K562 (cell line): Measurements from ENCODE around the gene GRK3. TPM values are rescaled to one million over a fixed set of nuclear protein-coding genes. Genes with fewer than 3 reads are reported as not detected.

Experiments used
- BRF1 ChIP-seq: IDR thresholded peaks from 3 replicates; pipeline ENCODE4 v1.6.1; 2011; ENCODE audit warnings: borderline replicate concordance, mild to moderate bottlenecking; ENCODE audit not compliant: insufficient read length; ENCODE audit errors: extremely low read depth
- CBFA2T2 ChIP-seq: fragments of 450-650 bp; conservative IDR thresholded peaks from 2 replicates; pipeline ENCODE4 v1.6.1; 2017; ENCODE audit warnings: mild to moderate bottlenecking
- HDAC6 ChIP-seq: IDR thresholded peaks from 2 replicates; pipeline ENCODE4 v1.6.1; 2012; ENCODE audit warnings: low read depth, mild to moderate bottlenecking, control low read depth, inconsistent platforms, low read length, moderate library complexity
- HMG20A ChIP-seq: fragments of 450-650 bp; formaldehyde crosslinking; conservative IDR thresholded peaks from 2 replicates; pipeline ENCODE4 v1.4.0; 2020; ENCODE audit warnings: mild to moderate bottlenecking, mixed read lengths
- HMGXB4 ChIP-seq: sonication (generic); formaldehyde crosslinking; IDR thresholded peaks from 2 replicates; pipeline ENCODE4 v1.8.1; 2023; ENCODE audit warnings: mild to moderate bottlenecking, missing genetic modification reagents
- L3MBTL2 ChIP-seq: fragments of 450-650 bp; IDR thresholded peaks from 2 replicates; pipeline ENCODE4 v1.6.1; 2016; ENCODE audit warnings: mild to moderate bottlenecking, moderate library complexity
- NCOA6 ChIP-seq: fragments of 450-650 bp; IDR thresholded peaks from 2 replicates; pipeline ENCODE4 v1.6.1; 2017; ENCODE audit warnings: mild to moderate bottlenecking
- RAD51 ChIP-seq: fragments of 450-650 bp; IDR thresholded peaks from 2 replicates; pipeline ENCODE4 v1.7.1; 2016; ENCODE audit warnings: low read depth, mild to moderate bottlenecking, borderline replicate concordance
- RBM22 ChIP-seq: fragments of 200-400 bp; formaldehyde crosslinking; IDR thresholded peaks from 2 replicates; pipeline ENCODE4 v1.6.1; 2018; ENCODE audit warnings: low read length, low read depth; ENCODE audit not compliant: poor library complexity, severe bottlenecking
- TRIM24 ChIP-seq, 2 experiments: fragments of 450-650 bp; IDR thresholded peaks; 2 replicates each; pipeline ENCODE4 v1.6.1; 2016
- ZBTB40 ChIP-seq, 2 experiments: fragments of 450-650 bp in 1 of 2; sonication (generic) in 1 of 2; formaldehyde crosslinking in 1 of 2; IDR thresholded peaks; 2 replicates each; pipeline versions ENCODE4 v1.7.1 to v1.9.0; 2016 to 2022; ENCODE audit warnings: inconsistent platforms in 1 of 2, mild to moderate bottlenecking in 1 of 2, missing genetic modification reagents in 1 of 2
- ZNF184 ChIP-seq: sonication (generic); formaldehyde crosslinking; IDR thresholded peaks from 2 replicates; pipeline ENCODE4 v1.5.0; 2020; ENCODE audit warnings: missing genetic modification reagents
- ZNF354B ChIP-seq: fragments of 250-450 bp; sonication (Bioruptor Pico); IDR thresholded peaks from 2 replicates; pipeline ENCODE4 v1.4.0; 2020
- ZNF644 ChIP-seq: fragments of 200-800 bp; sonication (Bioruptor generic); IDR thresholded peaks from 2 replicates; pipeline ENCODE4 v1.6.1; 2016; ENCODE audit warnings: low read depth, missing genetic modification characterization, missing compliant biosample characterization
- ZNF764 ChIP-seq: fragments of 250-450 bp; sonication (Bioruptor Pico); IDR thresholded peaks from 2 replicates; pipeline ENCODE4 v1.4.0; 2020; ENCODE audit warnings: low read depth, mild to moderate bottlenecking, moderate library complexity
- ZNF780A ChIP-seq: fragments of 250-450 bp; sonication (Bioruptor Pico); IDR thresholded peaks from 2 replicates; pipeline ENCODE4 v1.5.0; 2021; ENCODE audit warnings: mild to moderate bottlenecking
- polyA plus RNA-seq, 8 experiments: library from polyadenylated mRNA; depleted of rRNA in 4 of 8; stranded (reverse) in 5 of 8; unstranded in 3 of 8; fragments of >200 nt; fragmentation: Nextera tagmentation in 2 of 8; fragmentation: Illumina TruSeq in 1 of 8; extraction: Ambion mirVana in 2 of 8; extraction: Trizol in 1 of 8; gene quantifications; 2 replicates each; pipeline versions ENCODE4 v1.2.1 to v1.2.3, GENCODE V29; 2011 to 2014; ENCODE audit warnings: inconsistent platforms in 1 of 8, missing spikeins in 1 of 8
- total RNA-seq, 7 experiments: library from RNA; depleted of rRNA in 6 of 7; stranded (reverse); fragments of >200 nt in 6 of 7; fragmentation: Illumina TruSeq in 2 of 7; extraction: Trizol in 2 of 7; gene quantifications; 2 replicates each; pipeline versions ENCODE4 v1.2.1 to v1.2.3, GENCODE V29; 2011 to 2021; ENCODE audit warnings: low replicate concordance in 1 of 7
- TF ChIP-seq, protein P1 (sequence below): sonication (generic); formaldehyde crosslinking; IDR thresholded peaks from 2 replicates; pipeline ENCODE4 v1.8.0; 2022; ENCODE audit warnings: missing genetic modification reagents, mild to moderate bottlenecking, borderline replicate concordance

The GRK3 gene
- total and polyA plus RNA-seq, 9 of the 15 experiments (the other 6 are each of a cell fraction or from before 2014, with no cell fraction given), result 1.4 to 7.6 (median 3.6) TPM

- TF ChIP-seq CBFA2T2 (peak; percentile 88), ZBTB40 (IDR thresholded peaks at IDR 0.05) (no peak), ZBTB40 (CRISPR knock-in tag; IDR thresholded peaks at IDR 0.05) (no peak), HMGXB4 (CRISPR knock-in tag) (no peak), RBM22 (no peak), HDAC6 (no peak), TRIM24 (IDR thresholded peaks at IDR 0.05) (peak; percentile 53 to 74; a peak in 2 of 4 replicates), RAD51 (no peak), HMG20A (CRISPR knock-in tag) (no peak), ZNF764 (CRISPR knock-in tag) (no peak), L3MBTL2 (no peak), ZNF780A (CRISPR knock-in tag) (no peak), NCOA6 (no peak), ZNF354B (no peak), ZNF644 (0 out of 2 replicates have a peak, but pooled peaks have one; percentile 38), ZNF184 (CRISPR knock-in tag) (no peak), BRF1 (no peak)
- TF ChIP-seq, protein P1, sequence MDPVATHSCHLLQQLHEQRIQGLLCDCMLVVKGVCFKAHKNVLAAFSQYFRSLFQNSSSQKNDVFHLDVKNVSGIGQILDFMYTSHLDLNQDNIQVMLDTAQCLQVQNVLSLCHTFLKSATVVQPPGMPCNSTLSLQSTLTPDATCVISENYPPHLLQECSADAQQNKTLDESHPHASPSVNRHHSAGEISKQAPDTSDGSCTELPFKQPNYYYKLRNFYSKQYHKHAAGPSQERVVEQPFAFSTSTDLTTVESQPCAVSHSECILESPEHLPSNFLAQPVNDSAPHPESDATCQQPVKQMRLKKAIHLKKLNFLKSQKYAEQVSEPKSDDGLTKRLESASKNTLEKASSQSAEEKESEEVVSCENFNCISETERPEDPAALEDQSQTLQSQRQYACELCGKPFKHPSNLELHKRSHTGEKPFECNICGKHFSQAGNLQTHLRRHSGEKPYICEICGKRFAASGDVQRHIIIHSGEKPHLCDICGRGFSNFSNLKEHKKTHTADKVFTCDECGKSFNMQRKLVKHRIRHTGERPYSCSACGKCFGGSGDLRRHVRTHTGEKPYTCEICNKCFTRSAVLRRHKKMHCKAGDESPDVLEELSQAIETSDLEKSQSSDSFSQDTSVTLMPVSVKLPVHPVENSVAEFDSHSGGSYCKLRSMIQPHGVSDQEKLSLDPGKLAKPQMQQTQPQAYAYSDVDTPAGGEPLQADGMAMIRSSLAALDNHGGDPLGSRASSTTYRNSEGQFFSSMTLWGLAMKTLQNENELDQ (CRISPR knock-in tag), result no peak
Measured at GRCh38 chr22:25762147-25762546, 197.7 kb downstream of the GRK3 start (continued).
